GM19328 (cell line): ENCODE data around the gene BUD13.

Experiments
- ATAC-seq: cut with Tn5 transposase; IDR thresholded peaks from one replicate; pipeline ENCODE4 v1.9.1; 2021; ENCODE audit warnings: mild to moderate bottlenecking, moderate library complexity; ENCODE audit not compliant: unreplicated experiment

Gene BUD13

GRCh38 chr11:116720895-116721294 is 51.9 kb downstream of the BUD13 start:
- ATAC-seq: no peak

DNA sequence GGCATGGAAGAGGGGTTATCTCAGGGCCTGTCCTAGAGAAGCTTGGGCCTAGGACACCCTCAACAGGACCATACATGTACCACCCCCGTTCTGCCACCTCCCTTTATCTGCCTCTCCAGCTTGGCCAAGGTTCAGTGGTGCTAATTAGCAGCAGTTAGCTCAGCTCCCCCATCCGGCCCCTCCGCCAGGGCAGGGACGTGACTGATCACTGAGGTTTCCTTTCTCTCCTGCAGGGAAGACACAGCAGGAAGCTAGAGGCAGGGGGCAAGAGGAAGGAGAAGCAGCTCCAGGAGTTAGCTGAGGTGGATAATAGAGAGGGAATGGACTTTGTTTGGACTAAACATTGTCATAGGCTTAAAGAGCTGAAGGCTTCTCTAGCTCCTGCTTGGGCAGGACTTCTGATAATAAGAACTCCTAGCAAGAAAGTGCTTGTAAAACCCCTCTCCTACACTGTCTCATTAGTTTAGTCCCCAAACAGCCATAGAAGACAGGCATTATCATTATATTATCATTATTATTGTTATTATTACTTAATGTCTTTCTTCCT is 53.8 kb downstream of the BUD13 start:
- no peak for ATAC-seq

- ATAC-seq: no peak
Observed at GRCh38 chr11:116716621-116717020, 56.2 kb downstream of the BUD13 start.

- ATAC-seq: no peak
Observed at GRCh38 chr11:116715383-116715782, 57.4 kb downstream of the BUD13 start.

DNA sequence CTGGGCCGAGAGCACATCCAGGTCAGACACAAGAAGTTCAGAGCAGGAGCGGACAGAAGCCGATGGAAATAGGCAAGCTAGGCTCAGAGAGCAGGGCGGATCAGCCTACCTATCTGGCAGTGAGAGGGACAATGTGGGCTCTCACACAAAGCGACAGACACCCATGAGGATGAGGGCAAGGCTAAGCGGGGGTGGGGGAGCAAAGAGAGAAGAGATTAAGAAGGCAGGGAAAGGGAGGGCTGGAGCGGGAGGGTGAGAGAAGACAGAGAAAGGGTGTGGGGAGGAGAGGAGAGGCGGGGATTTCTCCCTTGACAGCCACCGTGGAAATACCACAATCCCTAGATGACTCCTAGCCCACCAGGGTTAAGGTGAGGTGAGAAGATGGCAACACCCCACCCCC is 57.9 kb downstream of the BUD13 start:
- no peak for ATAC-seq

- ATAC-seq: no peak
Observed at GRCh38 chr11:116712428-116712827, 60.4 kb downstream of the BUD13 start.

DNA sequence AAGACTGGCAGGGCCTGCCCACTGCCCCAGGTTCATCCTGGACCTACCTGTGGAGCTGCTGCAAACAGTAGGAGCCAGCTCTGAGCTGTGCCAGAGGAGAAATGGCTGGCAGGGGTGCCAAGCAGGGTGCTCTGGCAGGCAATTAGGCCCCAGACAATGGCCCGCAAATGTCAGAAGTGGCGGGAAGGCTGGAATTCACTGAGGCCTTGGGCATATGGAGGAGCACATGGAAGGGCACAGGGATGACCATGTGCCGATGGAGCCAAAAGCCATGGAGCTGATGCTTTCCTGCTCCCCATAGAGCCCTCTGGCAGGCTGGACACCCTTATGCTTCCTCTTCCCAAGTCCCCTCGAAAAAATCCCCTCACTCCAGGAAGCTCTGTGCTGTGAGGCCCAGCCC is 62.0 kb downstream of the BUD13 start:
- ATAC-seq: no peak

GRCh38 chr11:116710001-116710674 is 62.6 kb downstream of the BUD13 start:
- no peak for ATAC-seq

DNA sequence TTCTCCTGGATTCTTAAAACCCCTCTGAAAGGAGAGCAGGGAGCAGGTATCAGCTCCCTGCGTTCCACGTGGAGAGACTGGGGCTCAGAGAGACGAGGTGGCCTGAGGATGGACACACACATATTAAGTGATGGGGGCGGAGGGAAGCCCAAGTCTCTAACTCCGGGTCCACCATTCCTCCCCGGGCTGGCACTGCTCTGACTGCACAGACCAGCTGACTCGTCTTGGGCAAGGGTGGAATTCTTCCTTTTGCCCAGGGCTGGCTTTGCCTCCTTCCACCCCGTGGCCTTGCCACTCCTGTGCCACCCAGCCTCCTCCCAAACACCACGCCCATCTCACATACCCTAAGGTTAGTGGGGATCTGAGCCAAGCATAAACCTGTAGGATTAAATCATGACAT is 65.0 kb downstream of the BUD13 start:
- no peak for ATAC-seq

DNA sequence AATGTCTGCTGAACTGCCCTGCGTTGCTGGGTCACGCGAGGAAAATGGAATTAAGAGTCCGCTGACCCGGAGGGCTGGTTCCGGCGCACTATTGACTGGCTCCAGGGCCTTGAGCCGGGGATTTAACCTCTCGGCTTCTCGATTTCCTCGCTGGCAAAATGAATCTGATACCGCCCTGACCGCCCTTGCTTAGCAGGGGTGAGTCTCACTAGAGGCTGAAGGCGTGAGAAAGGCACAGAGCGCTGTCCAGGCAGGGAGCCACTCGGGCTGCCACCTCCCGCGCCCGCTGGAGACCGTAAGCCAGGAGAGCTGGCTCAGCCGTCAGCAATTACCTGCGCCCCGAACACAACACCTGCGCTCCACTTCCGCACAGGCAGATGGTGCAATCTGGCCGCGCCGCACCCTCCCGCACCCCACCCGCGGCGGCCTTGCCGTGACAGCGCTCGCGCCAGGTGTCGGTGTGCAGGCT is 65.6 kb downstream of the BUD13 start:
- ATAC-seq: no peak

- ATAC-seq: no peak
Observed at GRCh38 chr11:116703421-116703820, 69.4 kb downstream of the BUD13 start.

GRCh38 chr11:116702772-116703385 is 69.9 kb downstream of the BUD13 start:
- ATAC-seq: no peak

- no peak for ATAC-seq
Observed at GRCh38 chr11:116701876-116702275, 70.9 kb downstream of the BUD13 start.

DNA sequence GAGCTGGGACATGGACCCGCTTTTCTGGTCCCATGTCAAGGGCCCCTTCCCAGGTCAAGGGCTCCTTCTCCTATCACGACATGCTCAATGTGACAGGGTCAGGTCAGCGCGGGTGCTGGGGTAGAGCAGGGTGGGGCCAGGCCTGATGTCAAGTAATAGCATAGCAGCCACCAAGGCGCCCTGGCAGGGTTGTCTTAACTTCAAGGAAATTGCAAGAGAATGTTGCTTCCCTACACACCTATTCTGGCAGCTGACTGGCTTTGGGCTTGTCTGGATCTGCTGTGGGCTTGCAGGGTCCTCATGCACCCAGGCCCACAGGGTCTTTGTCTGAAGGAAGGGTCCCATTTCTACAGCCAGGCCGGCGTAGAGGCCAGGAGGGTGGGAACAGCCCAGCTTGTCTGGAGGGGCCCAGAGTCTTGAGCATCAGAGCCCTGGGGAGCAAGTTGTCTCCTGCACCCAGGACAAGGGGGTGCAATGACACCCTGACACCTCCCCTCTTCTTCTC is 71.4 kb downstream of the BUD13 start:
- no peak for ATAC-seq

DNA sequence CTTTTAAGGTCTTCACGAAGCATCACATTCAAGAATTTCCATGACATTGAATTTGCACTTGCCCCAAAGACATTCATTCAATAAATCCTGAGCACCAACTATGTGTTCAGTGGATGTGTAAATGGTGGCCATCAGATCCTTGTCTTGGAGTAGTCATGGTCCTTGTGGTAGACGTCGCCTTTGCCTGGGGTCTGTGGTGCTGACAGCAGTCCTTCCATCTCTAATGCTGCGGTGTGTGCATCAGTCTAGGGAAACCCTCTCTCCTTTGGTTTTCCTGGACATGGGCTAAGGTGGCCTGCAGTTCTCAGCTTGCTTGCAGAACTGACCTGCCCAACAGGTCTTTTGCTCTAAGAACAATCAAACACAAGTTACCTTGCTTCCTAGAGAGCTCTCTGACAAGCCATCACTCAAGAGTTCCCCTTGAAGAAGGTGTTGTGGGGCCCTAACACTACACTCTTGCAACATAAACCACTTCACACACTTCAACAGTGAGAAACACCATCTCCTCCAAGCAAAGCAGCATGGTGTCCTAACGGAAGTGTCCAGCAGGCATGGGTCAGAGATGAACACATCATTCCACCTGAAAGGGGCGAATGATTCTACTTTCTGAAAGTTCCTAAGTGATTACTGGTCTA is 72.1 kb downstream of the BUD13 start:
- ATAC-seq: no peak
